ENCODE data around the gene SGO2.

DNA sequence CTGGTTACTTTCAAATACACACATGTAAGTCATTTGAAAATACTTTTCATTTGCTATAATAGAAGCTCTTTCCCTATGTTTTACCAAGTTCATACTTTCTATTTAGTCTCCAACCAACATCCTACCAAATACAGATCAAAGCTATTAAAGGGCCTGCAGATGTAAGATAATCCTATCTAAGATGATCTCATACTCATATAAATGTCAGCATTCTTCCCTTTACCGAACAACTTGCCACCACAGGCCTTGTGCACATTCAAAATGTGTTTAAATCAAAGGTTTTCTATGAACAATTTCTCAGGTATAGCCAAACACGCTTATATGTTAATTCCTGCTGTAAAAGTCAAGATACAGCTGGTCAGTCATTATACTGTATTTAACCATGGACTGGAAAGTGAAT, 39.5 kb upstream of the SGO2 start:
- TF ChIP-seq ZNF768 (tag by site-specific recombination; IDR thresholded peaks at IDR 0.05) (no peak), ZXDB (tag by site-specific recombination; IDR thresholded peaks at IDR 0.05) (no peak), SP2 (tag by site-specific recombination; IDR thresholded peaks at IDR 0.05) (no peak), ZNF610 (tag by site-specific recombination; IDR thresholded peaks at IDR 0.05; ENCODE audit: borderline replicate concordance) (no peak), KLF9 (tag by site-specific recombination; IDR thresholded peaks at IDR 0.05; ENCODE audit: low read depth) (no peak)
- TF ChIP-seq, protein P1, sequence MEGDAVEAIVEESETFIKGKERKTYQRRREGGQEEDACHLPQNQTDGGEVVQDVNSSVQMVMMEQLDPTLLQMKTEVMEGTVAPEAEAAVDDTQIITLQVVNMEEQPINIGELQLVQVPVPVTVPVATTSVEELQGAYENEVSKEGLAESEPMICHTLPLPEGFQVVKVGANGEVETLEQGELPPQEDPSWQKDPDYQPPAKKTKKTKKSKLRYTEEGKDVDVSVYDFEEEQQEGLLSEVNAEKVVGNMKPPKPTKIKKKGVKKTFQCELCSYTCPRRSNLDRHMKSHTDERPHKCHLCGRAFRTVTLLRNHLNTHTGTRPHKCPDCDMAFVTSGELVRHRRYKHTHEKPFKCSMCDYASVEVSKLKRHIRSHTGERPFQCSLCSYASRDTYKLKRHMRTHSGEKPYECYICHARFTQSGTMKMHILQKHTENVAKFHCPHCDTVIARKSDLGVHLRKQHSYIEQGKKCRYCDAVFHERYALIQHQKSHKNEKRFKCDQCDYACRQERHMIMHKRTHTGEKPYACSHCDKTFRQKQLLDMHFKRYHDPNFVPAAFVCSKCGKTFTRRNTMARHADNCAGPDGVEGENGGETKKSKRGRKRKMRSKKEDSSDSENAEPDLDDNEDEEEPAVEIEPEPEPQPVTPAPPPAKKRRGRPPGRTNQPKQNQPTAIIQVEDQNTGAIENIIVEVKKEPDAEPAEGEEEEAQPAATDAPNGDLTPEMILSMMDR (tag by site-specific recombination; IDR thresholded peaks at IDR 0.05) = no peak
- TF ChIP-seq, protein P2, sequence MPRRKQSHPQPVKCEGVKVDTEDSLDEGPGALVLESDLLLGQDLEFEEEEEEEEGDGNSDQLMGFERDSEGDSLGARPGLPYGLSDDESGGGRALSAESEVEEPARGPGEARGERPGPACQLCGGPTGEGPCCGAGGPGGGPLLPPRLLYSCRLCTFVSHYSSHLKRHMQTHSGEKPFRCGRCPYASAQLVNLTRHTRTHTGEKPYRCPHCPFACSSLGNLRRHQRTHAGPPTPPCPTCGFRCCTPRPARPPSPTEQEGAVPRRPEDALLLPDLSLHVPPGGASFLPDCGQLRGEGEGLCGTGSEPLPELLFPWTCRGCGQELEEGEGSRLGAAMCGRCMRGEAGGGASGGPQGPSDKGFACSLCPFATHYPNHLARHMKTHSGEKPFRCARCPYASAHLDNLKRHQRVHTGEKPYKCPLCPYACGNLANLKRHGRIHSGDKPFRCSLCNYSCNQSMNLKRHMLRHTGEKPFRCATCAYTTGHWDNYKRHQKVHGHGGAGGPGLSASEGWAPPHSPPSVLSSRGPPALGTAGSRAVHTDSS (tag by site-specific recombination; IDR thresholded peaks at IDR 0.05) = no peak
- TF ChIP-seq, protein P3, sequence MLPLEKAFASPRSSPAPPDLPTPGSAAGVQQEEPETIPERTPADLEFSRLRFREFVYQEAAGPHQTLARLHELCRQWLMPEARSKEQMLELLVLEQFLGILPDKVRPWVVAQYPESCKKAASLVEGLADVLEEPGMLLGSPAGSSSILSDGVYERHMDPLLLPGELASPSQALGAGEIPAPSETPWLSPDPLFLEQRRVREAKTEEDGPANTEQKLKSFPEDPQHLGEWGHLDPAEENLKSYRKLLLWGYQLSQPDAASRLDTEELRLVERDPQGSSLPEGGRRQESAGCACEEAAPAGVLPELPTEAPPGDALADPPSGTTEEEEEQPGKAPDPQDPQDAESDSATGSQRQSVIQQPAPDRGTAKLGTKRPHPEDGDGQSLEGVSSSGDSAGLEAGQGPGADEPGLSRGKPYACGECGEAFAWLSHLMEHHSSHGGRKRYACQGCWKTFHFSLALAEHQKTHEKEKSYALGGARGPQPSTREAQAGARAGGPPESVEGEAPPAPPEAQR (tag by site-specific recombination; IDR thresholded peaks at IDR 0.05) = no peak
- TF ChIP-seq, protein P4, sequence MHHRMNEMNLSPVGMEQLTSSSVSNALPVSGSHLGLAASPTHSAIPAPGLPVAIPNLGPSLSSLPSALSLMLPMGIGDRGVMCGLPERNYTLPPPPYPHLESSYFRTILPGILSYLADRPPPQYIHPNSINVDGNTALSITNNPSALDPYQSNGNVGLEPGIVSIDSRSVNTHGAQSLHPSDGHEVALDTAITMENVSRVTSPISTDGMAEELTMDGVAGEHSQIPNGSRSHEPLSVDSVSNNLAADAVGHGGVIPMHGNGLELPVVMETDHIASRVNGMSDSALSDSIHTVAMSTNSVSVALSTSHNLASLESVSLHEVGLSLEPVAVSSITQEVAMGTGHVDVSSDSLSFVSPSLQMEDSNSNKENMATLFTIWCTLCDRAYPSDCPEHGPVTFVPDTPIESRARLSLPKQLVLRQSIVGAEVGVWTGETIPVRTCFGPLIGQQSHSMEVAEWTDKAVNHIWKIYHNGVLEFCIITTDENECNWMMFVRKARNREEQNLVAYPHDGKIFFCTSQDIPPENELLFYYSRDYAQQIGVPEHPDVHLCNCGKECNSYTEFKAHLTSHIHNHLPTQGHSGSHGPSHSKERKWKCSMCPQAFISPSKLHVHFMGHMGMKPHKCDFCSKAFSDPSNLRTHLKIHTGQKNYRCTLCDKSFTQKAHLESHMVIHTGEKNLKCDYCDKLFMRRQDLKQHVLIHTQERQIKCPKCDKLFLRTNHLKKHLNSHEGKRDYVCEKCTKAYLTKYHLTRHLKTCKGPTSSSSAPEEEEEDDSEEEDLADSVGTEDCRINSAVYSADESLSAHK (tag by site-specific recombination; IDR thresholded peaks at IDR 0.05) = no peak
- TF ChIP-seq, protein P5, sequence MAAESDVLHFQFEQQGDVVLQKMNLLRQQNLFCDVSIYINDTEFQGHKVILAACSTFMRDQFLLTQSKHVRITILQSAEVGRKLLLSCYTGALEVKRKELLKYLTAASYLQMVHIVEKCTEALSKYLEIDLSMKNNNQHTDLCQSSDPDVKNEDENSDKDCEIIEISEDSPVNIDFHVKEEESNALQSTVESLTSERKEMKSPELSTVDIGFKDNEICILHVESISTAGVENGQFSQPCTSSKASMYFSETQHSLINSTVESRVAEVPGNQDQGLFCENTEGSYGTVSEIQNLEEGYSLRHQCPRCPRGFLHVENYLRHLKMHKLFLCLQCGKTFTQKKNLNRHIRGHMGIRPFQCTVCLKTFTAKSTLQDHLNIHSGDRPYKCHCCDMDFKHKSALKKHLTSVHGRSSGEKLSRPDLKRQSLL (tag by site-specific recombination; IDR thresholded peaks at IDR 0.05) = no peak
